Left lung (tissue), 10 donors: ENCODE results near the gene GREB1. TPM values are rescaled to one million over a fixed set of nuclear protein-coding genes. Genes with fewer than 3 reads are reported as not detected.

Source experiments
- ATAC-seq: fragments of 200-7000 bp; cut with Tn5 transposase; one replicate; pipeline ENCODE4 v1.9.1; 2020; ENCODE audit warnings: moderate library complexity
- DNase-seq, 4 donors: peaks; one replicate each; pipeline ENCODE4 v3.0.0-alpha.2; 2013 to 2020
- H3K27ac ChIP-seq, 2 donors: fragments of 200-600 bp; sonication (generic) in 1 of 2; one replicate each; pipeline versions ENCODE4 v1.5.0 to v1.8.0; 2020 to 2021
- H3K27me3 ChIP-seq, 2 donors: fragments of 200-600 bp; sonication (generic) in 1 of 2; one replicate each; pipeline versions ENCODE4 v1.5.0 to v1.8.0; 2020 to 2021
- H3K36me3 ChIP-seq, 2 donors: fragments of 200-600 bp; sonication (generic) in 1 of 2; one replicate each; pipeline versions ENCODE4 v1.5.0 to v1.8.0; 2020 to 2021
- H3K4me1 ChIP-seq, 2 donors: fragments of 200-600 bp; one replicate each; pipeline ENCODE4 v1.8.0; 2021
- H3K4me3 ChIP-seq, 2 donors: fragments of 200-600 bp; sonication (generic) in 1 of 2; one replicate each; pipeline versions ENCODE4 v1.5.0 to v1.8.0; 2020 to 2021; ENCODE audit warnings: mild to moderate bottlenecking in 1 of 2
- H3K9me3 ChIP-seq, 2 donors: fragments of 200-600 bp; sonication (generic) in 1 of 2; one replicate each; pipeline versions ENCODE4 v1.5.0 to v1.8.0; 2020 to 2021
- intact Hi-C, 2 donors: fragments of 100-400 bp; cut with DNase I; formaldehyde crosslinking; loops; one replicate each; pipeline versions ENCODE4 v1.11.2 to v1.14.2; 2022
- polyA plus RNA-seq, 6 donors: library from polyadenylated mRNA; unstranded; fragments of 120-200 nt; gene quantifications; one replicate each; pipeline ENCODE4 v1.2.1, GENCODE V29; 2013; ENCODE audit not compliant: insufficient read length in 6 of 6
- total RNA-seq, 2 donors: library from RNA; stranded (reverse); fragmentation: NEBNext Ultra II Directional; extraction: Animal tissue kit (Norgen Biotek cat#: 25700); gene quantifications; one replicate each; pipeline ENCODE4 v1.2.1, GENCODE V29; 2021
- TF ChIP-seq, protein P1 (sequence below), 2 donors: fragments of 200-600 bp; sonication (generic) in 1 of 2; IDR thresholded peaks; one replicate each; pipeline versions ENCODE4 v1.5.0 to v1.8.0; 2021; ENCODE audit warnings: antibody characterized with exemption in 2 of 2
- donor health status: DM: no; HTN: yes; CAD: no.
- donor health status: DM: no; HTN: no; CAD: no.

Gene GREB1
- total and polyA plus RNA-seq, 8 donors = 1.6 to 19.1 (median 12.7) TPM

GRCh38 chr2:11629215-11629614 lies 95.4 kb downstream of the GREB1 start:
- peaks cover 0 to 7% of the 10 kb centered on the region in 2 donors for H3K9me3 ChIP-seq
- no peaks in the 10 kb centered on the region for H3K36me3 ChIP-seq
- intact Hi-C loops = no loop called here
- H3K27ac ChIP-seq = no peak overlapping the region
- no peaks in the 10 kb centered on the region for H3K4me1 ChIP-seq
- no peak for ATAC-seq
- no peaks in the 10 kb centered on the region for H3K27me3 ChIP-seq
- peak in 1 of 4 donors; percentile 63 for DNase-seq
- no peak overlapping the region for H3K4me3 ChIP-seq
- TF ChIP-seq, protein P1, sequence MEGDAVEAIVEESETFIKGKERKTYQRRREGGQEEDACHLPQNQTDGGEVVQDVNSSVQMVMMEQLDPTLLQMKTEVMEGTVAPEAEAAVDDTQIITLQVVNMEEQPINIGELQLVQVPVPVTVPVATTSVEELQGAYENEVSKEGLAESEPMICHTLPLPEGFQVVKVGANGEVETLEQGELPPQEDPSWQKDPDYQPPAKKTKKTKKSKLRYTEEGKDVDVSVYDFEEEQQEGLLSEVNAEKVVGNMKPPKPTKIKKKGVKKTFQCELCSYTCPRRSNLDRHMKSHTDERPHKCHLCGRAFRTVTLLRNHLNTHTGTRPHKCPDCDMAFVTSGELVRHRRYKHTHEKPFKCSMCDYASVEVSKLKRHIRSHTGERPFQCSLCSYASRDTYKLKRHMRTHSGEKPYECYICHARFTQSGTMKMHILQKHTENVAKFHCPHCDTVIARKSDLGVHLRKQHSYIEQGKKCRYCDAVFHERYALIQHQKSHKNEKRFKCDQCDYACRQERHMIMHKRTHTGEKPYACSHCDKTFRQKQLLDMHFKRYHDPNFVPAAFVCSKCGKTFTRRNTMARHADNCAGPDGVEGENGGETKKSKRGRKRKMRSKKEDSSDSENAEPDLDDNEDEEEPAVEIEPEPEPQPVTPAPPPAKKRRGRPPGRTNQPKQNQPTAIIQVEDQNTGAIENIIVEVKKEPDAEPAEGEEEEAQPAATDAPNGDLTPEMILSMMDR (IDR thresholded peaks at IDR 0.05) = no peak

DNA sequence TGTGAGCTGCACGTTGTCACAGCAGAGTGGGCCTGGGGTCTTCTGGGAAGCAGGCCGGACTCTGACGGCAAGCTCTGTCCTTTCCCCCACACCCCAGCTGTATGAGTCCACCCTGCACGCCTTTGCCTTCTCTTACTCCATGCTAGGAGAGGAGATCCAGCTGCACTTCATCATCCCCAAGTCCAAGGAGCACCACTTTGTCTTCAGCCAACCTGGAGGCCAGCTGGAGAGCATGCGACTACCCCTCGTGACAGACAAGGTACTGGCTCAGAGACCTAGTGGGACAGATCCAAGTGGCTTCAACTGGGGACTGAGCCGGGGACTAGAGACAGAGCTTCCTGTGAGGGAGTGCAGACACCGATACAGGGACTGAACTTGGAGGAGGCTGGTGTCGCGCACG lies 96.0 kb downstream of the GREB1 start:
- no peaks in the 10 kb centered on the region for H3K27me3 ChIP-seq
- no peak overlapping the region for H3K4me3 ChIP-seq
- no peaks in the 10 kb centered on the region for H3K4me1 ChIP-seq
- DNase-seq (peak in 1 of 4 donors; percentile 3), ATAC-seq (no peak)
- H3K27ac ChIP-seq = no peak overlapping the region
- peaks cover 0 to 7% of the 10 kb centered on the region in 2 donors for H3K9me3 ChIP-seq
- intact Hi-C loops = no loop called here
- TF ChIP-seq, protein P1 (IDR thresholded peaks at IDR 0.05) = no peak
- no peaks in the 10 kb centered on the region for H3K36me3 ChIP-seq

DNA sequence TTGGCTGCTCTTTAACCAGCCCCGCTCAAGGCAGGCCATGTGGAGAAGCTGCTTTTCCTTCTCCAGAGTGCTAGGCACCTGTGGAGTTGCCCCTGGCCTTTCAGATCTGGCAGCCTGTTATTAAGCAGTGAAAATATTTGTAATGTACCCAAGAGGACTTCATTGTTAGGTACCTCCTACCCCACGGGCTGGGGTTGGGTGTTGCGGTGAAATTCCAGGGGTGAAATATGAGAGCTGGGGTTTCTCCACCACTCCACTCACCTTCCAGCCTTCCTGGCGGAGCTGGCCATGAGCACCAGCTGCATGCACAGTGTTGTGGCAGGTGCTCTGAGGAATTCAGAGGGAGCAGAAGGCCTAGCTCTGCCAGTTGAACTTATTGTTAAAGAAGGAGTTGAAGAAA lies 97.0 kb downstream of the GREB1 start:
- H3K36me3 ChIP-seq = no peaks in the 10 kb centered on the region
- H3K9me3 ChIP-seq = peaks cover 0 to 7% of the 10 kb centered on the region in 2 donors
- TF ChIP-seq, protein P1 (IDR thresholded peaks at IDR 0.05) = no peak
- ATAC-seq = peak; percentile 51
- no peaks in the 10 kb centered on the region for H3K27me3 ChIP-seq
- DNase-seq = peak in 1 of 4 donors; percentile 5
- H3K4me3 ChIP-seq = no peak overlapping the region
- intact Hi-C loops = no loop called here
- H3K4me1 ChIP-seq = no peaks in the 10 kb centered on the region
- no peak overlapping the region for H3K27ac ChIP-seq

- ATAC-seq (peak; percentile 37), DNase-seq (no peak)
- Histone ChIP-seq H3K27ac (no peak overlapping the region), H3K4me3 (no peak overlapping the region), H3K27me3 (no peaks in the 10 kb centered on the region), H3K36me3 (no peaks in the 10 kb centered on the region), H3K4me1 (no peaks in the 10 kb centered on the region), H3K9me3 (peaks cover 0 to 7% of the 10 kb centered on the region in 2 donors)
- intact Hi-C loops = no loop called here
- TF ChIP-seq, protein P1 (IDR thresholded peaks at IDR 0.05) = no peak
Observed at GRCh38 chr2:11631462-11631861, 97.6 kb downstream of the GREB1 start.

DNA sequence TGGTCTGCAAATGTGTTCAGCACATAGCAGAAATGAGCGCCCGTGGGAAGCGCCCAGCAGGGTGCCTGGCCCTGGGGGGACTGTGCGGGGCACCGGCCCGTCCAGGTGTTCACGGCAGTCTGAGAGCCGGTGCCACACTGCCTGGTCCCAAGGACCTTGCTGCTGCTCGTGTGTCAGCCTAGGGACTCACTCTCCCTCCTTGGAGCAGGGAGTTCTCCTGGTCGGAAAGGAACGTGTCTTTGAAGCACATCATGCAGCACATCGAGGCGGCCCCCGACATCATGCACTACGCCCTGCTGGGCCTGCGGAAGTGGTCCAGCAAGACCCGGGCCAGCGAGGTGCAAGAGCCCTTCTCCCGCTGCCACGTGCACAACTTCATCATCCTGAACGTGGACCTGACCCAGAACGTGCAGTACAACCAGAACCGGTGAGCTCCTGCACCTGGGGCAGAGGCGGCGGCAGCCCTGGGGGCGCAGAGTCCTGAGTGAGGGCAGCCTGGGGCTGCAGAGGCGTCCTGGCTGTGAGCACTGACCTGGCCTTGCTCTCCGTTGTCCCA lies 100.2 kb downstream of the GREB1 start:
- TF ChIP-seq, protein P1 (IDR thresholded peaks at IDR 0.05) = no peak
- Histone ChIP-seq H3K9me3 (no peaks in the 10 kb centered on the region), H3K36me3 (no peaks in the 10 kb centered on the region), H3K4me3 (no peak overlapping the region), H3K4me1 (no peaks in the 10 kb centered on the region), H3K27me3 (no peaks in the 10 kb centered on the region), H3K27ac (no peak overlapping the region)
- intact Hi-C loops = no loop called here
- ATAC-seq = no peak
- DNase-seq = peak in 1 of 4 donors; percentile 77
